ENCODE results near the gene C1QTNF1.

- TF ChIP-seq CTCF (IDR thresholded peaks at IDR 0.05; ENCODE audit: insufficient read depth, low read length) = no peak
- no peak for TF ChIP-seq GABPA (IDR thresholded peaks at IDR 0.05; ENCODE audit: low read depth)
These were observed 1.1 kb downstream of the C1QTNF1 start for GRCh38 chr17:79024901-79025737.
